GM12878 (cell line): Measurements from ENCODE around the gene PAM16. TPM values are rescaled to one million over a fixed set of nuclear protein-coding genes. Genes with fewer than 3 reads are reported as not detected.

Experiments used
- ATAC-seq: fragments of 200-7000 bp; cut with Tn5 transposase; 3 replicates; pipeline ENCODE4 v1.9.1; 2020; ENCODE audit warnings: mild to moderate bottlenecking, moderate library complexity
- BruUV-seq: library from RNA; stranded (reverse); fragments of 400-500 nt; replicated peaks from 2 replicates; lab custom pipeline; 2021; lab: Mats Ljungman, UMichigan
- CTCF ChIA-PET: fragments of 300-600 bp; sonication (Branson Sonifier 250); formaldehyde crosslinking; extraction: SDS; loops from one replicate; lab custom pipeline; 2021; ENCODE audit warnings: inconsistent platforms; lab: Yijun Ruan, JAX
- POLR2A ChIA-PET: fragments of 350-600 bp; formaldehyde crosslinking; extraction: SDS; loops from one replicate; lab custom pipeline; 2021; ENCODE audit warnings: inconsistent platforms; lab: Charles Lee
- RAD21 ChIA-PET: fragments of 300-600 bp; sonication (Branson Sonifier 250); formaldehyde crosslinking; loops from one replicate; lab custom pipeline; 2023; ENCODE audit warnings: antibody characterized with exemption; ENCODE audit not compliant: unreplicated experiment; lab: Charles Lee
- SMC1A ChIA-PET: fragments of 300-600 bp; sonication (Branson Sonifier 250); formaldehyde crosslinking; loops from one replicate; lab custom pipeline; 2023; ENCODE audit not compliant: unreplicated experiment, uncharacterized antibody; lab: Charles Lee
- DNase-seq: peaks from one replicate; pipeline ENCODE4 v3.0.0-alpha.2; 2011; ENCODE audit warnings: low read depth, low spot score
- FAIRE-seq: peaks from 3 replicates; lab custom pipeline; 2011; peaks lifted over from hg19 to GRCh38; lab: Jason Lieb, UNC
- H2AFZ ChIP-seq: 2 replicates; pipeline ENCODE4 v1.6.0; 2011; ENCODE audit warnings: low read depth, low read length, control low read depth; ENCODE audit not compliant: control insufficient read depth
- H3K27ac ChIP-seq: 2 replicates; pipeline ENCODE4 v1.5.1; 2011; ENCODE audit warnings: control low read depth; ENCODE audit not compliant: control insufficient read depth, insufficient read depth
- H3K27me3 ChIP-seq, 2 experiments: replicated peaks in 1 of 2; 2 replicates each; pipeline versions ENCODE4 v1.6.0 to v1.6.1; 2011; ENCODE audit warnings: low read length in 1 of 2; ENCODE audit not compliant: control insufficient read depth in 2 of 2, insufficient read depth in 2 of 2
- H3K36me3 ChIP-seq, 2 experiments: 2 replicates each; pipeline ENCODE4 v1.5.1; 2011; ENCODE audit warnings: low read length in 1 of 2; ENCODE audit not compliant: control insufficient read depth in 2 of 2, insufficient read depth in 2 of 2
- H3K4me1 ChIP-seq: 2 replicates; pipeline ENCODE4 v1.6.1; 2011; ENCODE audit warnings: mild to moderate bottlenecking, low read length, moderate library complexity, mixed read lengths; ENCODE audit not compliant: control insufficient read depth, insufficient read depth
- H3K4me2 ChIP-seq: 2 replicates; pipeline ENCODE4 v1.6.0; 2011; ENCODE audit warnings: control low read depth; ENCODE audit not compliant: control insufficient read depth, insufficient read depth
- H3K4me3 ChIP-seq: fragments of 200-600 bp; sonication (generic); 2 replicates; pipeline ENCODE4 v1.5.1; 2016
- H3K79me2 ChIP-seq: 2 replicates; pipeline ENCODE4 v1.6.0; 2011; ENCODE audit warnings: low read length; ENCODE audit not compliant: control insufficient read depth, insufficient read depth
- H3K9ac ChIP-seq: 2 replicates; pipeline ENCODE4 v1.8.0; 2011; ENCODE audit warnings: low read length, control low read depth, mixed read lengths; ENCODE audit not compliant: control insufficient read depth, insufficient read depth
- H3K9me3 ChIP-seq: replicated peaks from 3 replicates; pipeline ENCODE4 v1.5.1; 2011; ENCODE audit warnings: mild to moderate bottlenecking, low read length; ENCODE audit not compliant: control insufficient read depth, insufficient read depth
- H4K20me1 ChIP-seq: 2 replicates; pipeline ENCODE4 v1.6.0; 2011; ENCODE audit not compliant: control insufficient read depth, insufficient read depth
- ATF7 ChIP-seq: fragments of 450-650 bp; IDR thresholded peaks from 2 replicates; pipeline ENCODE4 v1.6.1; 2016; ENCODE audit warnings: low read depth, mild to moderate bottlenecking
- BCL11A ChIP-seq: IDR thresholded peaks from 2 replicates; pipeline ENCODE4 v1.6.1; 2011; ENCODE audit warnings: low read depth, low read length
- CHD2 ChIP-seq: IDR thresholded peaks from 2 replicates; pipeline ENCODE4 v1.6.1; 2011; ENCODE audit warnings: low read depth, low read length, improper control_type of control experiment, borderline replicate concordance
- EGR1 ChIP-seq, 2 experiments: IDR thresholded peaks; 1 replicate in 1 of 2; 2 replicates in 1 of 2; pipeline ENCODE4 v1.6.1; 2011 to 2012; ENCODE audit warnings: low read depth in 2 of 2, low read length in 2 of 2, borderline replicate concordance in 1 of 2, mild to moderate bottlenecking in 1 of 2, moderate library complexity in 1 of 2
- HCFC1 ChIP-seq: fragments of 150-350 bp; IDR thresholded peaks from 2 replicates; pipeline ENCODE4 v1.6.1; 2014; ENCODE audit warnings: low read length
- IKZF1 ChIP-seq: fragments of 450-650 bp; conservative IDR thresholded peaks from 2 replicates; pipeline ENCODE4 v1.6.1; 2017; ENCODE audit warnings: antibody characterized with exemption, mild to moderate bottlenecking
- MTA3 ChIP-seq: IDR thresholded peaks from 2 replicates; pipeline ENCODE4 v1.6.1; 2012; ENCODE audit warnings: low read length, inconsistent platforms, borderline replicate concordance
- NFYA ChIP-seq: IDR thresholded peaks from 2 replicates; pipeline ENCODE4 v1.6.1; 2011; ENCODE audit warnings: low read depth, mild to moderate bottlenecking, low read length, improper control_type of control experiment, borderline replicate concordance
- PAX5 ChIP-seq: IDR thresholded peaks from 2 replicates; pipeline ENCODE4 v1.6.1; 2011; ENCODE audit warnings: low read depth, low read length, borderline replicate concordance
- PAX8 ChIP-seq: fragments of 450-650 bp; IDR thresholded peaks from 2 replicates; pipeline ENCODE4 v1.6.1; 2017; ENCODE audit warnings: mild to moderate bottlenecking, moderate library complexity
- PML ChIP-seq: IDR thresholded peaks from 2 replicates; pipeline ENCODE4 v1.6.1; 2012; ENCODE audit warnings: low read length, inconsistent platforms
- SRF ChIP-seq, 2 experiments: IDR thresholded peaks; 2 replicates each; pipeline ENCODE4 v1.6.1; 2011; ENCODE audit warnings: low read depth in 2 of 2, low read length in 2 of 2, mild to moderate bottlenecking in 1 of 2, moderate library complexity in 1 of 2
- SUZ12 ChIP-seq: fragments of 200-600 bp; sonication (generic); IDR thresholded peaks from one replicate; pipeline ENCODE4 v1.6.1; 2018; ENCODE audit warnings: antibody characterized with exemption, mild to moderate bottlenecking; ENCODE audit not compliant: unreplicated experiment
- TCF12 ChIP-seq: IDR thresholded peaks from 2 replicates; pipeline ENCODE4 v1.6.1; 2011; ENCODE audit warnings: low read depth, mild to moderate bottlenecking, low read length
- TCF3 ChIP-seq: IDR thresholded peaks from 2 replicates; pipeline ENCODE4 v1.6.1; 2012; ENCODE audit warnings: low read depth, mild to moderate bottlenecking, low read length, borderline replicate concordance; ENCODE audit not compliant: insufficient read depth
- YY1 ChIP-seq: IDR thresholded peaks from 2 replicates; pipeline ENCODE4 v1.6.1; 2011; ENCODE audit warnings: low read depth, mild to moderate bottlenecking, low read length
- ZNF384 ChIP-seq: IDR thresholded peaks from 2 replicates; pipeline ENCODE4 v1.6.1; 2012; ENCODE audit warnings: low read depth, mild to moderate bottlenecking, low read length, improper control_type of control experiment, borderline replicate concordance
- ZSCAN29 ChIP-seq: fragments of 450-650 bp; IDR thresholded peaks from 2 replicates; pipeline ENCODE4 v1.6.1; 2017; ENCODE audit warnings: mild to moderate bottlenecking, moderate library complexity
- WGBS: methylation state at CpG from one replicate; pipeline ENCODE4 v1.1.6; 2016; ENCODE audit warnings: low lambda C conversion rate; ENCODE audit not compliant: insufficient replicate concordance, insufficient coverage; ENCODE audit errors: missing lambda C conversion rate; 5-methylcytosine and 5-hydroxymethylcytosine counted together
- in situ Hi-C: fragments of 300-500 bp; cut with MboI; formaldehyde crosslinking; loops from 9 replicates; pipeline ENCODE4 v1.14.3; 2018; ENCODE audit warnings: mixed read lengths
- intact Hi-C: fragments of 100-400 bp; cut with micrococcal nuclease; formaldehyde crosslinking; loops from one replicate; pipeline ENCODE4 v1.14.2; 2022; ENCODE audit not compliant: unreplicated experiment
- polyA plus RNA-seq, 11 experiments: library from polyadenylated mRNA; depleted of rRNA in 4 of 11; unstranded in 6 of 11; stranded (reverse) in 5 of 11; fragments of >200 nt; fragmentation: Nextera tagmentation in 4 of 11; fragmentation: Illumina TruSeq in 1 of 11; extraction: Ambion mirVana in 4 of 11; extraction: Trizol in 1 of 11; gene quantifications; 1 replicate in 1 of 11; 2 replicates in 10 of 11; pipeline versions ENCODE4 v1.2.1 to v1.2.3, GENCODE V29; 2011 to 2016; ENCODE audit warnings: inconsistent platforms in 2 of 11, missing spikeins in 2 of 11, low read depth in 1 of 11
- total RNA-seq, 4 experiments: library from RNA; depleted of rRNA in 3 of 4; stranded (reverse); fragments of >200 nt in 3 of 4; fragmentation: Illumina TruSeq in 1 of 4; extraction: Trizol in 1 of 4; gene quantifications; 2 replicates each; pipeline versions ENCODE4 v1.2.1 to v1.2.3, GENCODE V29; 2013 to 2021
- TF ChIP-seq, protein P1 (sequence below): fragments of 450-650 bp; IDR thresholded peaks from 2 replicates; pipeline ENCODE4 v1.6.1; 2016; ENCODE audit warnings: mild to moderate bottlenecking
- TF ChIP-seq, protein P2 (sequence below): fragments of 450-650 bp; IDR thresholded peaks from 2 replicates; pipeline ENCODE4 v1.6.1; 2017; ENCODE audit warnings: antibody characterized with exemption, mild to moderate bottlenecking, moderate library complexity

Gene PAM16
- total and polyA plus RNA-seq, 10 of the 15 experiments (the other 5 are each of a cell fraction or from before 2014, with no cell fraction given) = 18.5 to 94.3 (median 51.5) TPM

DNA sequence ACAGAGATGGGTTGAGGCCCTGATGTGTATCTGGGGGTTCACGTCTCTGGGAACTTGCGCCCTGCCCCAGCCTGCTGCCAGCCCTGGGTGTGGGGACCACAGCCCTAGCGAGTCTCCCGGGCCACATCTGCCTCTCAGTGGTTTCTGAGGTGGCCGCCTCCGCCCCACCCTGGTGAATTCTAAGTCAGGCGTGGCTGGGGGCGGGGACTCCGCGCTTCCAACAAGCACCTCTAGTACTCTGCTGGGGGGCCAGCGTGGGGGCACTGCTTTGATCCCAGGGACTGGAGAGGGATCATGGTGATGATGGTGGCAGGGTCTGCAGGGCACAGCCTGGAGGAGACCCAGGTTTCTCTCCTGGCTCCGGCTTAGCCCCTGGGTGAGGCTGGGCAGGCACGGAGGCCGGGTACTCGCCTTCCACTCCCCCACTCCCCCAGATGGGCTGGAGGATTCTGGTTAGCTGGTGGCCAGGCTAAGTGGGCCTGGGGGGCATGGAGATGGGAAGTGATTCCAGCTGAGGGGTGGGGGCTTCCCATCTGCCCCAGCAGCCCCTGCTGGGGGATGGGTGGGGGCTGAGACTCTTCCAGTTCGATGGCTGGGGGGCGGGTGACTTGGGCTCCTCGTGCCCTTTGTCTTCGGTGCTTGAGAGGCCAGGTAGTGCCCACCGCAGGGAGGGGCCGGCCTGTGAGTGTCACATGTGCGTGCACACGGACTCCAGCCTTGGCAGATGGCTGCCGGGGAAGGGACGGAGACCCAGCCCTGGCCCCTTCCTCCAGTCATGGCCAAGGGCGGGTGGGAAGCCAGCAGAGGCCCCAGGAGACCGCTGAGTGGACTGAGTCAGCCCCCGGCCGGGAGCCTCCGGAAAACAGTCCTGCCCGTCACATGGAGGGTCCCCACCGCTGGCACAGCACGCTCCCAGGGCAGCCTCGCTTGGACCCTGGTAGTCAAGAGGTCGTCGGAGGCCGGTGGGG, 31.4 kb downstream of the PAM16 start:
- Histone ChIP-seq H4K20me1 (no peaks in the 10 kb centered on the region), H3K9me3 (no peaks in the 10 kb centered on the region), H3K79me2 (no peaks in the 10 kb centered on the region), H3K36me3 (no peaks in the 10 kb centered on the region), H3K4me1 (peaks cover 8% of the 10 kb centered on the region), H3K4me2 (peak overlapping the region; percentile 1; the same call in 1 of the 2 replicates), H3K4me3 (no peak overlapping the region), H3K9ac (no peak overlapping the region), H3K27me3 (no peaks in the 10 kb centered on the region), H3K27ac (no peak overlapping the region), H2AFZ (no peak overlapping the region)
- ChIA-PET SMC1A (no interaction called here), POLR2A (interaction anchor here (3.9 kb wide), 1 partner anchor 12 kb away, joined by 17 read pairs; no protein-coding TSS in a partner anchor), RAD21 (interaction anchor here (1.0 kb wide), 1 partner anchor 10 kb away, joined by 4 read pairs; no protein-coding TSS in a partner anchor), CTCF (interaction anchor here (2.6 kb wide), 1 partner anchor 10 kb away, joined by 12 read pairs; no protein-coding TSS in a partner anchor)
- 31% methylated on average over 30 of the region's 37 CpGs for WGBS
- peak; percentile 57 for FAIRE-seq
- ATAC-seq = peak; percentile 78
- intact Hi-C loops (no loop called here), in situ Hi-C loops (no loop called here)
- no peak for DNase-seq
- no TSS peak for BruUV-seq
- TF ChIP-seq BCL11A (no peak), SUZ12 (no peak), ZNF384 (no peak), ATF7 (no peak), PAX8 (no peak), YY1 (no peak), PAX5 (peak; percentile 58; the same call in 1 of the 2 replicates), EGR1 (IDR thresholded peaks at IDR 0.05; ENCODE audit: borderline replicate concordance in 1 of 2, low read depth in 2 of 2, low read length in 2 of 2) (0 out of 3 replicates have a peak, but pooled peaks of 1 of the 2 experiments have one; percentile 30), TCF3 (0 out of 2 replicates have a peak, but pooled peaks have one; percentile 12), ZSCAN29 (no peak), MTA3 (no peak), PML (no peak), HCFC1 (no peak), CHD2 (peak; percentile 52; the same call in 1 of the 2 replicates), TCF12 (peak; percentile 54; the same call in 1 of the 2 replicates), NFYA (no peak), SRF (IDR thresholded peaks at IDR 0.05; ENCODE audit: low read depth in 2 of 2, low read length in 2 of 2) (no peak), IKZF1 (peak; percentile 41; the same call in 1 of the 2 replicates)
- TF ChIP-seq, protein P1, sequence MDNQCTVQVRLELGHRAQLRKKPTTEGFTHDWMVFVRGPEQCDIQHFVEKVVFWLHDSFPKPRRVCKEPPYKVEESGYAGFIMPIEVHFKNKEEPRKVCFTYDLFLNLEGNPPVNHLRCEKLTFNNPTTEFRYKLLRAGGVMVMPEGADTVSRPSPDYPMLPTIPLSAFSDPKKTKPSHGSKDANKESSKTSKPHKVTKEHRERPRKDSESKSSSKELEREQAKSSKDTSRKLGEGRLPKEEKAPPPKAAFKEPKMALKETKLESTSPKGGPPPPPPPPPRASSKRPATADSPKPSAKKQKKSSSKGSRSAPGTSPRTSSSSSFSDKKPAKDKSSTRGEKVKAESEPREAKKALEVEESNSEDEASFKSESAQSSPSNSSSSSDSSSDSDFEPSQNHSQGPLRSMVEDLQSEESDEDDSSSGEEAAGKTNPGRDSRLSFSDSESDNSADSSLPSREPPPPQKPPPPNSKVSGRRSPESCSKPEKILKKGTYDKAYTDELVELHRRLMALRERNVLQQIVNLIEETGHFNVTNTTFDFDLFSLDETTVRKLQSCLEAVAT = 0 out of 2 replicates have a peak, but pooled peaks have one; percentile 31
- TF ChIP-seq, protein P2, sequence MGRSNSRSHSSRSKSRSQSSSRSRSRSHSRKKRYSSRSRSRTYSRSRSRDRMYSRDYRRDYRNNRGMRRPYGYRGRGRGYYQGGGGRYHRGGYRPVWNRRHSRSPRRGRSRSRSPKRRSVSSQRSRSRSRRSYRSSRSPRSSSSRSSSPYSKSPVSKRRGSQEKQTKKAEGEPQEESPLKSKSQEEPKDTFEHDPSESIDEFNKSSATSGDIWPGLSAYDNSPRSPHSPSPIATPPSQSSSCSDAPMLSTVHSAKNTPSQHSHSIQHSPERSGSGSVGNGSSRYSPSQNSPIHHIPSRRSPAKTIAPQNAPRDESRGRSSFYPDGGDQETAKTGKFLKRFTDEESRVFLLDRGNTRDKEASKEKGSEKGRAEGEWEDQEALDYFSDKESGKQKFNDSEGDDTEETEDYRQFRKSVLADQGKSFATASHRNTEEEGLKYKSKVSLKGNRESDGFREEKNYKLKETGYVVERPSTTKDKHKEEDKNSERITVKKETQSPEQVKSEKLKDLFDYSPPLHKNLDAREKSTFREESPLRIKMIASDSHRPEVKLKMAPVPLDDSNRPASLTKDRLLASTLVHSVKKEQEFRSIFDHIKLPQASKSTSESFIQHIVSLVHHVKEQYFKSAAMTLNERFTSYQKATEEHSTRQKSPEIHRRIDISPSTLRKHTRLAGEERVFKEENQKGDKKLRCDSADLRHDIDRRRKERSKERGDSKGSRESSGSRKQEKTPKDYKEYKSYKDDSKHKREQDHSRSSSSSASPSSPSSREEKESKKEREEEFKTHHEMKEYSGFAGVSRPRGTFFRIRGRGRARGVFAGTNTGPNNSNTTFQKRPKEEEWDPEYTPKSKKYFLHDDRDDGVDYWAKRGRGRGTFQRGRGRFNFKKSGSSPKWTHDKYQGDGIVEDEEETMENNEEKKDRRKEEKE = no peak
